SK-N-SH (cell line): ENCODE data around the gene IFT52. TPM values are rescaled to one million over a fixed set of nuclear protein-coding genes. Genes with fewer than 3 reads are reported as not detected.

Source experiments
- CTCF ChIA-PET: fragments of 300-600, 350-600 bp; formaldehyde crosslinking; extraction: SDS; loops from one replicate; lab custom pipeline; 2021; lab: Yijun Ruan, JAX
- POLR2A ChIA-PET: fragments of 350-600 bp; sonication (Branson Sonifier 250); formaldehyde crosslinking; extraction: SDS; loops from one replicate; lab custom pipeline; 2020; ENCODE audit warnings: antibody characterized with exemption, inconsistent platforms; lab: Yijun Ruan, JAX
- DNase-seq: peaks from one replicate; pipeline ENCODE4 v3.0.0; 2012
- H2AFZ ChIP-seq: fragments of 200-600 bp; sonication (generic); 2 replicates; pipeline ENCODE4 v1.8.1; 2016; ENCODE audit warnings: antibody characterized with exemption, mild to moderate bottlenecking, low read depth
- H3F3A ChIP-seq: fragments of 200-600 bp; sonication (generic); replicated peaks from 2 replicates; pipeline ENCODE3; 2016; ENCODE audit warnings: antibody characterized with exemption, mild to moderate bottlenecking; ENCODE audit not compliant: insufficient read depth
- H3K27ac ChIP-seq, 2 experiments: fragments of 200-500 bp in 1 of 2; fragments of 200-600 bp in 1 of 2; sonication (Bioruptor generic) in 1 of 2; sonication (generic), shearing (Covaris generic) in 1 of 2; 2 replicates each; pipeline versions ENCODE4 v1.5.1 to v1.6.1; 2014 to 2016; ENCODE audit warnings: low read depth in 2 of 2, inconsistent platforms in 1 of 2, low read length in 1 of 2, mild to moderate bottlenecking in 1 of 2, mixed read lengths in 1 of 2
- H3K27me3 ChIP-seq: fragments of 200-600 bp; sonication (generic), shearing (Covaris generic); 2 replicates; pipeline ENCODE4 v1.6.1; 2016; ENCODE audit warnings: mixed run types; ENCODE audit not compliant: insufficient read depth
- H3K36me3 ChIP-seq, 2 experiments: fragments of 200-500 bp in 1 of 2; fragments of 200-600 bp in 1 of 2; sonication (Bioruptor generic) in 1 of 2; sonication (generic) in 1 of 2; replicated peaks in 1 of 2; 2 replicates each; pipeline versions ENCODE3 to v1.5.1; 2014 to 2016; ENCODE audit warnings: low read length in 1 of 2, mild to moderate bottlenecking in 1 of 2; ENCODE audit not compliant: insufficient read depth in 2 of 2, control insufficient read depth in 1 of 2
- H3K4me1 ChIP-seq, 2 experiments: fragments of 200-500 bp in 1 of 2; fragments of 200-600 bp in 1 of 2; sonication (Bioruptor generic) in 1 of 2; sonication (generic), shearing (Covaris generic) in 1 of 2; 2 replicates each; pipeline versions ENCODE4 v1.5.1 to v1.6.1; 2014 to 2016; ENCODE audit warnings: low read depth in 1 of 2, low read length in 1 of 2, mixed run types in 1 of 2; ENCODE audit not compliant: insufficient read depth in 2 of 2, control insufficient read depth in 1 of 2
- H3K4me2 ChIP-seq: fragments of 200-600 bp; sonication (generic), shearing (Covaris generic); 2 replicates; pipeline ENCODE4 v1.6.1; 2017; ENCODE audit warnings: mixed run types
- H3K4me3 ChIP-seq, 2 experiments: fragments of 200-500 bp in 1 of 2; fragments of 200-600 bp in 1 of 2; sonication (Bioruptor generic) in 1 of 2; sonication (generic), shearing (Covaris generic) in 1 of 2; 2 replicates each; pipeline versions ENCODE4 v1.5.1 to v1.8.1; 2014 to 2016; ENCODE audit warnings: low read depth in 2 of 2, inconsistent platforms in 1 of 2, low read length in 1 of 2, mild to moderate bottlenecking in 1 of 2, mixed read lengths in 1 of 2, moderate library complexity in 1 of 2
- H3K79me2 ChIP-seq: fragments of 200-600 bp; sonication (generic); 2 replicates; pipeline ENCODE4 v1.8.1; 2017; ENCODE audit warnings: mild to moderate bottlenecking; ENCODE audit not compliant: insufficient read depth
- H3K9ac ChIP-seq: fragments of 200-600 bp; sonication (generic); 2 replicates; pipeline ENCODE4 v1.6.1; 2017; ENCODE audit warnings: mixed run types
- H3K9me2 ChIP-seq: fragments of 200-600 bp; sonication (generic); 2 replicates; pipeline ENCODE4 v1.6.1; 2017; ENCODE audit warnings: mixed run types
- H3K9me3 ChIP-seq: fragments of 200-600 bp; sonication (generic); 2 replicates; pipeline ENCODE4 v1.6.1; 2017; ENCODE audit warnings: mixed run types, mild to moderate bottlenecking, moderate library complexity
- H4K20me1 ChIP-seq: fragments of 200-600 bp; sonication (generic); 2 replicates; pipeline ENCODE4 v1.6.1; 2017; ENCODE audit warnings: mild to moderate bottlenecking, mixed run types; ENCODE audit not compliant: insufficient read depth
- CHD2 ChIP-seq: fragments of 150-350 bp; IDR thresholded peaks from 2 replicates; pipeline ENCODE4 v1.6.1; 2018; ENCODE audit warnings: low read length; ENCODE audit not compliant: partially characterized antibody
- ELF1 ChIP-seq: IDR thresholded peaks from 2 replicates; pipeline ENCODE4 v1.4.0; 2012
- EP300 ChIP-seq, 2 experiments: IDR thresholded peaks; 2 replicates each; pipeline versions ENCODE4 v1.4.0 to v1.6.1; 2012; ENCODE audit warnings: borderline replicate concordance in 1 of 2, low read depth in 1 of 2, low read length in 1 of 2
- FOSL2 ChIP-seq: IDR thresholded peaks from 2 replicates; pipeline ENCODE4 v1.4.0; 2012; ENCODE audit warnings: low read depth, mild to moderate bottlenecking, moderate library complexity, borderline replicate concordance
- FOXJ3 ChIP-seq: sonication (generic); formaldehyde crosslinking; IDR thresholded peaks from 2 replicates; pipeline ENCODE4 v1.5.1; 2020; ENCODE audit warnings: mild to moderate bottlenecking, missing genetic modification reagents
- JUND ChIP-seq: IDR thresholded peaks from 2 replicates; pipeline ENCODE4 v1.4.0; 2012
- MXI1 ChIP-seq: IDR thresholded peaks from 2 replicates; pipeline ENCODE4 v1.6.1; 2012; ENCODE audit warnings: mild to moderate bottlenecking, low read depth, low read length, improper control_type of control experiment
- NFIC ChIP-seq: IDR thresholded peaks from 2 replicates; pipeline ENCODE4 v1.4.0; 2012; ENCODE audit warnings: borderline replicate concordance
- PBX3 ChIP-seq: IDR thresholded peaks from 2 replicates; pipeline ENCODE4; 2012
- POLR2AphosphoS5 ChIP-seq: IDR thresholded peaks from 2 replicates; pipeline ENCODE4 v1.6.1; 2012; ENCODE audit warnings: low read depth, low read length
- RAD21 ChIP-seq: IDR thresholded peaks from 2 replicates; pipeline ENCODE4 v1.6.1; 2012; ENCODE audit warnings: mild to moderate bottlenecking, low read length
- RXRA ChIP-seq: IDR thresholded peaks from 2 replicates; pipeline ENCODE4 v1.4.0; 2012; ENCODE audit warnings: low read depth, mild to moderate bottlenecking, borderline replicate concordance
- SIN3A ChIP-seq: IDR thresholded peaks from 2 replicates; pipeline ENCODE4 v1.6.1; 2012; ENCODE audit warnings: low read depth, mild to moderate bottlenecking, low read length, moderate library complexity, borderline replicate concordance
- SMC3 ChIP-seq: IDR thresholded peaks from 2 replicates; pipeline ENCODE4 v1.6.1; 2012; ENCODE audit warnings: low read depth, low read length, improper control_type of control experiment
- TAF1 ChIP-seq: IDR thresholded peaks from 2 replicates; pipeline ENCODE4 v1.6.1; 2012; ENCODE audit warnings: low read depth, mild to moderate bottlenecking, low read length, moderate library complexity, borderline replicate concordance
- TCF12 ChIP-seq: IDR thresholded peaks from 2 replicates; pipeline ENCODE4 v1.4.0; 2012
- TEAD4 ChIP-seq: IDR thresholded peaks from 2 replicates; pipeline ENCODE4 v1.4.0; 2012; ENCODE audit warnings: mild to moderate bottlenecking, borderline replicate concordance; ENCODE audit not compliant: insufficient read depth
- WGBS: methylation state at CpG from one replicate; pipeline ENCODE4 v1.1.6; 2017; ENCODE audit warnings: low lambda C conversion rate; 5-methylcytosine and 5-hydroxymethylcytosine counted together
- polyA plus RNA-seq, 3 experiments: library from polyadenylated mRNA; depleted of rRNA; stranded (reverse); fragments of >200 nt; gene quantifications; 2 replicates each; pipeline ENCODE4 v1.2.3, GENCODE V29; 2012
- TF ChIP-seq, protein P1 (sequence below): IDR thresholded peaks from 2 replicates; pipeline ENCODE4 v1.4.0; 2012; ENCODE audit warnings: low read depth, borderline replicate concordance
- TF ChIP-seq, protein P2 (sequence below): fragments of 150-350 bp; IDR thresholded peaks from 2 replicates; pipeline ENCODE4 v1.6.1; 2017; ENCODE audit warnings: antibody characterized with exemption, low read length, low read depth, borderline replicate concordance

The IFT52 gene
- polyA plus RNA-seq, 1 of the 3 experiments (the other 2 are of a cell fraction), result 34.0 TPM

DNA sequence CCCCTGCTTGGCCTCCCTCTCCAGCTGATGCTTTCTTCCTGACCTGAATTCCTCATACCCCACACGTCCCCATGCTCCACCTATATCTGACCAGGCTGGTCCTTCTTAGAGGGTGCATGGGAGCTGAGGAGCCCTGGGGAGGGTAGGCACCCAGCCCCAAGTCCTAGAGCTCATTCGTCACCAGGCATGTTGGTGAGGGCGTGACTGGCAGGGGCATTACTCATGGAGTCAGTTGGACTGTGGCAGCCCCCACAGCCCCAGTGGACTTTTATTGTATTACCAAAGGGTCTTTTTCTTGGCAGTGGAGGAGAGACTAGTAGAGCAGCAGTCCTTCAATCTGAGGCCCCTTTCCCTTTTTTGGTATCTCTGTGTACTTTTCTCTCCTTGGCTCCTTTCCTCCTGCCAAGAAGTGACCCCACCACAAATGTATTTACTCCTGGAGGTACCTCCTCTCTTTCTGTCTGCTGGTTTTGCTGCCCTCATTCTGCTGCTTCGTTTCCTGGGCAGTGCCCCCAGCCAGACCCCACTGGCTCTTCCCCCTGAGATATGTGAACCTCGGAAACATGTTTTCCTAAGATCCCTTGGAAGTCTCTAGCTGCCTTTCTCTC is 42.4 kb upstream of the IFT52 start:
- TF ChIP-seq CHD2, result no peak
- TF ChIP-seq SIN3A, result no peak
- TF ChIP-seq TAF1, result no peak
- no peak for TF ChIP-seq RAD21
- TF ChIP-seq, protein P1, sequence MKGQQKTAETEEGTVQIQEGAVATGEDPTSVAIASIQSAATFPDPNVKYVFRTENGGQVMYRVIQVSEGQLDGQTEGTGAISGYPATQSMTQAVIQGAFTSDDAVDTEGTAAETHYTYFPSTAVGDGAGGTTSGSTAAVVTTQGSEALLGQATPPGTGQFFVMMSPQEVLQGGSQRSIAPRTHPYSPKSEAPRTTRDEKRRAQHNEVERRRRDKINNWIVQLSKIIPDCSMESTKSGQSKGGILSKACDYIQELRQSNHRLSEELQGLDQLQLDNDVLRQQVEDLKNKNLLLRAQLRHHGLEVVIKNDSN, result no peak
- TF ChIP-seq FOSL2, result no peak
- no peak for TF ChIP-seq NFIC
- no peak for TF ChIP-seq POLR2AphosphoS5
- TF ChIP-seq EP300 (IDR thresholded peaks at IDR 0.05; ENCODE audit: borderline replicate concordance in 1 of 2, low read depth in 1 of 2, low read length in 1 of 2), result no peak
- TF ChIP-seq MXI1, result no peak
- TF ChIP-seq, all 33 proteins: peak for 0
- H3K4me3 ChIP-seq, result no peak overlapping the region
- H3K27me3 ChIP-seq, result no peaks in the 10 kb centered on the region
- no peak for DNase-seq
- H3K36me3 ChIP-seq, result peaks cover 0 to 3% of the 10 kb centered on the region in 2 experiments
- H3K79me2 ChIP-seq, result no peaks in the 10 kb centered on the region
- no peaks in the 10 kb centered on the region for H3F3A ChIP-seq
- no peaks in the 10 kb centered on the region for H3K9me3 ChIP-seq
- POLR2A ChIA-PET, result no interaction called here
- H3K9me2 ChIP-seq, result no peaks in the 10 kb centered on the region
- no peak overlapping the region for H2AFZ ChIP-seq
- no peak overlapping the region for H3K9ac ChIP-seq
- no peak overlapping the region for H3K27ac ChIP-seq
- H3K4me2 ChIP-seq, result no peak overlapping the region
- CTCF ChIA-PET, result interaction anchor here (4.8 kb wide), 1 partner anchor 11 kb away, joined by 41 read pairs; no protein-coding TSS in a partner anchor
- WGBS, result 53% methylated on average over 4 of the region's 5 CpGs
- H4K20me1 ChIP-seq, result no peaks in the 10 kb centered on the region
- H3K4me1 ChIP-seq, result no peaks in the 10 kb centered on the region; a peak in 1 of 4 replicates

DNA sequence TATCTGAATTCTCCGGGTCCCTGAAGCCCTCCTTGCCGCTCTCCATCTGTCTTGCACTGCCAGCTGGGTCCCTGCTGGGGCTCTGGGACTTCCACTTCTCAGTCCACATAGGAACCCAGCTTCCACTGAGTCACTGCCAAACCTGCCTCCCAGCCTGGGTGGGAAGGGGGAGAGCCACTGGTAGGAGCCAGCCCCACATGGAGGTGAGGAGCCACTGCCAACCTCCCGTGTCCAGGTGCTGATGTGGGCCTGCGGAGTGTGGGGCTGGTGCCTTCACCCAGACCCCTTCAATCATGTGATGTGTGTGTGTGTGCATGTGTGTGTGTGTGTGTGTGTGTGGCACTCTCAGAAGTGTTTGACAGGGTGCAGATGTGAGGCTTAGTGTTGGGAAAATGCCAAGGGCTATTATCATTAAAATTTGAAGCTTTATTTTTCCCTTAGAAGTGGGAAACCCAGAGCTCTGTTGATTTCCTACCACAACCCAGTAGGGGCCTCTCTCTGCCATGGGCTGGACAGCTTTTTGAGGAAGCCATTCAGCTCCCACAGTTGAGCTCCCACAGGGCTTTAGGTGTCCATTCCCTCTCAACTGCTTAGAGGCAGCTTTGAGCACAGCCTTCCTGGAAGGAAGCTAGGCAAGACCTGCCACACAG is 41.2 kb upstream of the IFT52 start:
- Histone ChIP-seq H3K27ac (no peak overlapping the region), H3K4me2 (no peak overlapping the region), H3K9me2 (no peaks in the 10 kb centered on the region), H3K36me3 (peaks cover 0 to 3% of the 10 kb centered on the region in 2 experiments), H3K9ac (no peak overlapping the region), H2AFZ (no peak overlapping the region), H3K79me2 (no peaks in the 10 kb centered on the region), H4K20me1 (no peaks in the 10 kb centered on the region), H3K27me3 (no peaks in the 10 kb centered on the region), H3K4me3 (no peak overlapping the region), H3F3A (no peaks in the 10 kb centered on the region), H3K9me3 (no peaks in the 10 kb centered on the region), H3K4me1 (no peaks in the 10 kb centered on the region; a peak in 1 of 4 replicates)
- no peak for DNase-seq
- WGBS, result 94% methylated on average over 2 of the region's 4 CpGs
- ChIA-PET CTCF (interaction anchor here (1.0 to 4.8 kb wide), 3 partner anchors 12 to 532 kb away, joined by 3 to 41 read pairs (median 3); no protein-coding TSS in a partner anchor), POLR2A (no interaction called here)
- no peak for TF ChIP-seq TEAD4
- TF ChIP-seq POLR2AphosphoS5, result no peak
- no peak for TF ChIP-seq RAD21
- no peak for TF ChIP-seq TCF12
- no peak for TF ChIP-seq SMC3
- no peak for TF ChIP-seq CHD2
- TF ChIP-seq, protein P2, sequence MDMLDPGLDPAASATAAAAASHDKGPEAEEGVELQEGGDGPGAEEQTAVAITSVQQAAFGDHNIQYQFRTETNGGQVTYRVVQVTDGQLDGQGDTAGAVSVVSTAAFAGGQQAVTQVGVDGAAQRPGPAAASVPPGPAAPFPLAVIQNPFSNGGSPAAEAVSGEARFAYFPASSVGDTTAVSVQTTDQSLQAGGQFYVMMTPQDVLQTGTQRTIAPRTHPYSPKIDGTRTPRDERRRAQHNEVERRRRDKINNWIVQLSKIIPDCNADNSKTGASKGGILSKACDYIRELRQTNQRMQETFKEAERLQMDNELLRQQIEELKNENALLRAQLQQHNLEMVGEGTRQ, result no peak
- no peak for TF ChIP-seq TAF1
- TF ChIP-seq, protein P1, result no peak
- no peak for TF ChIP-seq JUND
- no peak for TF ChIP-seq FOXJ3 (CRISPR knock-in tag)
- no peak for TF ChIP-seq ELF1
- no peak for TF ChIP-seq RXRA
- no peak for TF ChIP-seq EP300 (IDR thresholded peaks at IDR 0.05; ENCODE audit: borderline replicate concordance in 1 of 2, low read depth in 1 of 2, low read length in 1 of 2)
- no peak for TF ChIP-seq SIN3A
- TF ChIP-seq PBX3, result no peak
- no peak for TF ChIP-seq MXI1
